Tibial nerve (tissue), 4 donors: Measurements from ENCODE around the gene TANC1.

Source experiments
- CTCF ChIP-seq, 5 experiments: fragments of 200-600 bp in 3 of 5; fragments of 450-650 bp in 2 of 5; sonication (generic) in 3 of 5; IDR thresholded peaks; one replicate each; pipeline ENCODE4 v1.5.1; 2016 to 2019; ENCODE audit warnings: antibody characterized with exemption in 5 of 5, mild to moderate bottlenecking in 3 of 5, moderate library complexity in 2 of 5
- EP300 ChIP-seq, 2 donors: sonication (generic); formaldehyde crosslinking; IDR thresholded peaks; one replicate each; pipeline ENCODE4 v1.6.1; 2017; ENCODE audit warnings: antibody characterized with exemption in 2 of 2, mild to moderate bottlenecking in 1 of 2
- POLR2A ChIP-seq, 2 donors: fragments of 450-650 bp; IDR thresholded peaks; one replicate each; pipeline ENCODE4 v1.6.1; 2017; ENCODE audit warnings: antibody characterized with exemption in 2 of 2, mild to moderate bottlenecking in 2 of 2, moderate library complexity in 2 of 2

DNA sequence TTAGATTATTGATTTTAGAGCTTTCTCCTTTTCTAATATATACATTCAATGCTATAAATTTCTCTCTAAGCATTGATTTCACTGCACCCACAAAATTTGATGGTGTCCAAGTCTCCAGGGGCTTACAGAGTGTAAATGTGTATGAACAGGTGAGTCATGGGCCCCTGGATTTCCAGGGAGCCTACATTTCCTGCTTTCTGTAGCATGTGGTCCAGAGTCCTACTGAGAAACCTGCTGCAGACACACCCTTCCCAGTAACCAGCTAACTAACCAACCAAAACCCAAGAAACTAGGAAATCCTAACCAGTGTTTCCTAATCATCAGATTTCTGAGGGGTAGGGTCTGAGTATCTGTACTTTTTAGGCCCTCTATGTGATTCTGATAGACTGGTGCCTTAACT lies 39.5 kb upstream of the TANC1 start:
- no peak for TF ChIP-seq CTCF (IDR thresholded peaks at IDR 0.05)
- no peak for TF ChIP-seq EP300 (IDR thresholded peaks at IDR 0.05)
- no peak for TF ChIP-seq POLR2A (IDR thresholded peaks at IDR 0.05)
